ENCODE results near the gene TRMT2A. TPM values are rescaled to one million over a fixed set of nuclear protein-coding genes. Genes with fewer than 3 reads are reported as not detected.

The TRMT2A gene
- total and polyA plus RNA-seq, 10 of the 15 experiments (the other 5 are each of a cell fraction or from before 2014, with no cell fraction given), result 0.29 to 97.0 (median 57.9) TPM

GRCh38 chr22:20121856-20122415, 4.9 kb upstream of the TRMT2A start:
- CTCF ChIA-PET, result no interaction called here

More at GRCh38 chr22:20121856-20122415, 4.9 kb upstream of the TRMT2A start:
- intact Hi-C loops (cut with micrococcal nuclease; ENCODE audit: unreplicated experiment) (no loop called here), in situ Hi-C loops (cut with MboI) (no loop called here)
- no peak for FAIRE-seq
- peaks cover 12% of the 10 kb centered on the region for H3K4me1 ChIP-seq (ENCODE audit: control insufficient read depth, insufficient read depth, low read length)
- peaks cover 33 to 40% of the 10 kb centered on the region in 2 experiments for H3K36me3 ChIP-seq (ENCODE audit: control insufficient read depth in 2 of 2, insufficient read depth in 2 of 2, low read length in 1 of 2)
- H4K20me1 ChIP-seq (ENCODE audit: control insufficient read depth, insufficient read depth), result 0 out of 2 replicates have a peak, but pooled peaks cover 2% of the 10 kb centered on the region
- ChIA-PET RAD21 (ENCODE audit: unreplicated experiment) (no interaction called here), POLR2A (no interaction called here), SMC1A (ENCODE audit: uncharacterized antibody, unreplicated experiment) (no interaction called here)
- no peak overlapping the region for H3K27ac ChIP-seq (ENCODE audit: control insufficient read depth, insufficient read depth)
- H3K9me3 ChIP-seq (replicated peaks; ENCODE audit: control insufficient read depth, insufficient read depth, low read length), result no peaks in the 10 kb centered on the region
- TF ChIP-seq HCFC1 (IDR thresholded peaks at IDR 0.05; ENCODE audit: low read length), result no peak
- TF ChIP-seq, protein P1, sequence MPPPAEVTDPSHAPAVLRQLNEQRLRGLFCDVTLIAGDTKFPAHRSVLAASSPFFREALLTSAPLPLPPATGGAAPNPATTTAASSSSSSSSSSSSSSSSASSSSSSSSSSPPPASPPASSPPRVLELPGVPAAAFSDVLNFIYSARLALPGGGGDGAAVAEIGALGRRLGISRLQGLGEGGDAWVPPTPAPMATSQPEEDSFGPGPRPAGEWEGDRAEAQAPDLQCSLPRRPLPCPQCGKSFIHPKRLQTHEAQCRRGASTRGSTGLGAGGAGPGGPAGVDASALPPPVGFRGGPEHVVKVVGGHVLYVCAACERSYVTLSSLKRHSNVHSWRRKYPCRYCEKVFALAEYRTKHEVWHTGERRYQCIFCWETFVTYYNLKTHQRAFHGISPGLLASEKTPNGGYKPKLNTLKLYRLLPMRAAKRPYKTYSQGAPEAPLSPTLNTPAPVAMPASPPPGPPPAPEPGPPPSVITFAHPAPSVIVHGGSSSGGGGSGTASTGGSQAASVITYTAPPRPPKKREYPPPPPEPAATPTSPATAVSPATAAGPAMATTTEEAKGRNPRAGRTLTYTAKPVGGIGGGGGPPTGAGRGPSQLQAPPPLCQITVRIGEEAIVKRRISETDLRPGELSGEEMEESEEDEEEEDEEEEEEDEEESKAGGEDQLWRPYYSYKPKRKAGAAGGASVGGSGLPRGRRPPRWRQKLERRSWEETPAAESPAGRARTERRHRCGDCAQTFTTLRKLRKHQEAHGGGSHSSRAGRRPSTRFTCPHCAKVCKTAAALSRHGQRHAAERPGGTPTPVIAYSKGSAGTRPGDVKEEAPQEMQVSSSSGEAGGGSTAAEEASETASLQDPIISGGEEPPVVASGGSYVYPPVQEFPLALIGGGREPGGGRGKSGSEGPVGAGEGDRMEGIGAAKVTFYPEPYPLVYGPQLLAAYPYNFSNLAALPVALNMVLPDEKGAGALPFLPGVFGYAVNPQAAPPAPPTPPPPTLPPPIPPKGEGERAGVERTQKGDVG (CRISPR knock-in tag; IDR thresholded peaks at IDR 0.05), result no peak
- no peak for TF ChIP-seq CREM (IDR thresholded peaks at IDR 0.05; ENCODE audit: low read depth)
- no peak for TF ChIP-seq ASH2L (IDR thresholded peaks at IDR 0.05; ENCODE audit: borderline replicate concordance, low read depth)
- TF ChIP-seq ZZZ3 (IDR thresholded peaks at IDR 0.05; ENCODE audit: control insufficient read depth, insufficient read length, low read depth), result no peak
- no peak for TF ChIP-seq KLF5 (IDR thresholded peaks at IDR 0.05; ENCODE audit: partially characterized antibody)
- TF ChIP-seq BMI1 (IDR thresholded peaks at IDR 0.05; ENCODE audit: borderline replicate concordance), result no peak
- TF ChIP-seq EED (IDR thresholded peaks at IDR 0.05; ENCODE audit: low read depth), result no peak
- TF ChIP-seq RB1 (IDR thresholded peaks at IDR 0.05; ENCODE audit: borderline replicate concordance), result no peak
- TF ChIP-seq IRF4 (IDR thresholded peaks at IDR 0.05; ENCODE audit: low read depth, low read length), result no peak
- no peak for TF ChIP-seq SIN3A (IDR thresholded peaks at IDR 0.05; ENCODE audit: low read depth, low read length)
- TF ChIP-seq TBL1XR1 (IDR thresholded peaks at IDR 0.05; ENCODE audit: low read depth, low read length), result no peak
- 98% methylated on average over 22 of the region's 22 CpGs for WGBS (ENCODE audit: insufficient coverage, insufficient replicate concordance, low lambda C conversion rate, missing lambda C conversion rate)
- peaks cover 50% of the 10 kb centered on the region for H3K79me2 ChIP-seq (ENCODE audit: control insufficient read depth, insufficient read depth, low read length)
- H3K4me3 ChIP-seq, result no peak overlapping the region
- no peak for DNase-seq (ENCODE audit: low read depth, low spot score)
- no peak for ATAC-seq
- no peak overlapping the region for H2AFZ ChIP-seq (ENCODE audit: control insufficient read depth, low read depth, low read length)
- H3K27me3 ChIP-seq (replicated peaks in 1 of 2; ENCODE audit: control insufficient read depth in 2 of 2, insufficient read depth in 2 of 2, low read length in 1 of 2), result no peaks in the 10 kb centered on the region
- H3K9ac ChIP-seq (ENCODE audit: control insufficient read depth, insufficient read depth, low read length), result no peak overlapping the region; the same call in 1 of the 2 replicates
- H3K4me2 ChIP-seq (ENCODE audit: control insufficient read depth, insufficient read depth), result 0 out of 2 replicates have a peak overlapping the region, but pooled peaks have one; percentile 25
- BruUV-seq (replicated peaks), result no TSS peak

All from GM12878 (cell line).